Stimulated activated CD4-positive, alpha-beta T cell treated with anti-CD3 and anti-CD28 coated beads, Interleukin-4, amount 100 ng/mL, for 48 hours (primary cell): ENCODE measurements around the gene SLC29A3.
"Not testable (repeated sequence)": the region's sequence is repeated elsewhere in the genome, so short reads cannot be mapped to it uniquely, and the experiment has no call there.

ENCODE experiments used
- DNase-seq, 2 donors: peaks; one replicate each; pipeline ENCODE4 v3.0.0-alpha.2; 2020; ENCODE audit warnings: low read depth in 2 of 2

SLC29A3 gene

DNA sequence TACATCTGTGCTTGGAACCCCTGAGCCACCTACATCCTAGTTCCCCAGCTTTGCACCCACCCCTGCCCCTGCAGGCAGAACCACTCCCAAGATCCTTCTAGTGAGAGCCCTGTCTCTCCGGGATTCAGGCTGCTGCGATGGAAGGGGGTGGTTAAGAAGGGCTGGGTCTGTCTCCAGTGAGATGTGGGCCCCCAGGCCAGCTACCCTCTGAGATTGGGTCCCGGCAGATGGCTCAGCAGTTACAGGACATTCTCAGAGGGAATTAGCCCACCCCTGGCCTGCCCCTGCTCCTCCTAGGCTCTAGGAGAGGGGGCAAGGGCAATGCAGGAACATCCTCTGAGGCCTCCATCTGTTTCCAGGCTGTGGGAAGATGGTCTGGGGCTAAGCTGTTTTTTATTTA, 27.7 kb downstream of the SLC29A3 start:
- DNase-seq = no peak

DNA sequence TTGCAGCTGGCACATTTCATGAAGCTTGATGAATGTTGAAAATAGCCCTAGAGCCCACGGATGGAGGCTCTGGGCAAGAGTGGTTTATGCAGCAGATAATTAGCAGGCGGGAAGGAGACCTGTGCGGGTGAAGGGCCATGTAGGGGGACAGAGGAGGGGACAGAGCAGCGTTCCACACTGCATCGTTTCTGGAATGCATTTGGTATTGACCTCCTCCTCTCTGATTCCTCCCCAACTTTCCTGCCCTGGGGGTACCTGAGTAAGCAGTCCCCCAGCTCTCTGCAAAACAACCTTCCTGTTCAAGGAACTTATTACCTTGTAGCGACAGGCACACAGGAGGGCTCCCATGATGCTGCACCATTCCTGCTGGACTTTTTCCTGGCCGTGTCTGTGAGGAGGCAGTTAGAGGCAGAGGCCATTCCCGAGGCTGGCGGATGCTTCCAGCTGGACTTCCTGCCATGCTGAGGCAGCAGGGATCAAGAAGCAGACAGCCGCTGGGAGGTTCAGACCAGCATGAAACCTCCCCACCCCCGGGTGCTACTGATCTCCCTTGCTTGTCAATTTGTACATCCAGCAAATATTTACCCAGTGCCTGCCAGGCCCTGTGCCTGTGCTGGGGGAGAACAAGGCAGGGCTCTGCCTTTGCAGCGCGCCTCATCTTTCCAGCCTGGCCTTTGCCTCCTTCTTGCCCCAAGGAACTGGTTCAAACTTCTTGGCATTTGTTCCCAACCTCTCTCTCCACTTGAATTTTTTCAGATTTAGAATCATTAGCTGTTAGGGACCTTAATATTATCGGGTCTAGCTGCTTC, 28.7 kb downstream of the SLC29A3 start:
- no peak for DNase-seq

DNA sequence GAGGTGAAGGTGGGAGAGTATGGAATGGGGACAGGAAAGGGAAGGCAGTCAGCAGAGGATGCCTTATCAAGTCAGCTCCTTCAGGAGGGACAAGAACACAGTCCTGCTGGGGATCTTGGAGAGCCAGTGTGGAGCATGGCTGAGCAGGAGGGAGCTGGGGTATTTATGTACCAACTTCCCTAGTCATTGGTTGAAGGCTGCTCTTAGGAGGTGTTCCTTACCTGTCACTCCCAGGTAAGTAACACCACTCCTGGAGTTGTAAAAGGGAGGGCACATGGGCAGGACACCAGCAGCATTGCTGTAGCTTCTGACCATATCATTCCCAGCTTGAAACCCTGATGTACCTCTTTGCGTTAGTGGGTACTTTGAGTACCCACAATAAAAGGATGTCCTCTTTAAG, 29.8 kb downstream of the SLC29A3 start:
- DNase-seq = no peak

DNA sequence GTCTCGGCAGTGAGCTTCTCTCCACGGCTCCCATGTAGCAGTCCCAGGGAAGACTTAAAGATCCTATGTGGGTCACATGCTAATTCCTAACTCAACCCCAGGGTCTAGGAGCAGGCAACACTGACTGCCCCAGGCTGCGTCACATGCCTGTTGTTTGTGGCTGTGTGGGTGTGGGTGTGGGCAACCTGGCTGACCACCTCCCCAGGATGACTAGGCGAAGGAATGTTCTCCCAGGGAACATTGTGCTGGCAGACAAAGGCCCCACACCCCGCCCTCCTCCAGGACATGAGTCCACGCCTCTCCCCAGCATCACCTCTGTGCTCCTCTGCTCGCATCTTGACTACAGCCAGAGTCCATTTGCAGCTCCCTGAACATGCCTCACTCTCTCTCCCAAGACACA, 30.3 kb downstream of the SLC29A3 start:
- DNase-seq = no peak

DNA sequence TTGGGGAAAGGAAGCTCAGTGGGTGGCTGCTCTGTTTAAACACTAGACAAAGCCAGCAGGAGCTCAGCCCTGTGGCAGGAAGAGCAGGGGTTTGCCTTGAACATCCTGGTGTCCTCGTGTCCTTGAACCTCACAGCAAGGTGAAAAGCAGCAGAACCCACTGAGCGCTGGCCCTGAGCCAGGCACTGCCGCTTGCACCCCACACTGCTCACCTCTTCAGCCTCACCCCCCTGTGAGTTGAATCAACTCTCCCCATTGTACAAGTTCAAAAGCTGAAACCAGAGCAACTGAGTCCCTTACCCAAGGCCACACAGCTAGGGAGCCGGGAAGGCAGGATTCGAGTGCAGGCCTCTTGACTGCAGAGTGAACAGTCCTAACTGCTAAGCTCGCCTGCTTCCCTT, 32.0 kb downstream of the SLC29A3 start:
- no peak for DNase-seq

DNA sequence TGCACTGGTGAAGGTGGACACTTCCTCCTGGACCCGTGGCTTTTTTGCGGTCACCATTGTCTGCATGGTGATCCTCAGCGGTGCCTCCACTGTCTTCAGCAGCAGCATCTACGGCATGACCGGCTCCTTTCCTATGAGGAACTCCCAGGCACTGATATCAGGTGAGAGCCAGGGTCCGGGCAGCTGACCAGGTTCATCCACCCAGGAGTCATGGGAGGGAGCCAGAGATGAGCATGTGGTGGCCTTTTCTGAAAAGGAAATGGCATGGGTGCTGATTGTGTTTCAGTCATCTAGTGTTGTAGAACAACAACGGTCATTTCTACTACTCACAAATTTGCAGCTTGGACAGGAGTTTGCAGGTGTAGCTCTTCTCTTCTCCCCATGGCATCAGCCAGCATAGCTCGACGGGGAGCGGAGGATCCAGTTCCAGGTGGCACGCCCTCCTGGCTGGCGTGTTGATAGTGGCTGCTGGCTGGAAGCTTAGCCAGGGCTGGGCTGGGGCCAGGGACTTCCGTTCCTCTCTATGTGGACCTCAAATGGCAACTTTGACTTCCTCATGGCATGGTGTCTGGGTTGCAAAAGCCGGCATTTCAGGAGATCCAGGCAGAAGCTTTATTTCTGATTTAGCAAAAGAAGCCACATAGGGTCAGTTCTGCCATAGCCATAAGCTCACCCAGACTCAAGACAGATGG, 32.7 kb downstream of the SLC29A3 start:
- DNase-seq = no peak

DNA sequence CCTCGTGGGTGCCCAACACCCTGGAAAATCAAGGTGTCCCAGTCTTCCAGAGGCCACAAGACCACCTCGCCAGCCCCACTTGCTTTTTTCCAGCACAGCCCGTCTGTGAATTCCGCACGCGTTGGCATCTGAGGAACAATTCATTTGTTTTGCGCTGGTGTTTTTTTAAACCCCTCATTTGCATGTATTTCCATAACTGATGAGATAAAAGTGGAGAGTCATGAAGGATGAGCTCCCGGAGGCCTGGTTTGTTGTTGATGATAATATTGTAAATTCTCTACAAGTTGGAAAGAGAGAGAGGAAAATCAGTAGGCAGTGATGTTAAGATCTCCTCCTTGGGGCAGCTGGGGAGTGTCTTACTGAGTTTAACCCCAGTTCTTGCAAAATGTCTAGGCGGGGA, 34.6 kb downstream of the SLC29A3 start:
- no peak for DNase-seq

DNA sequence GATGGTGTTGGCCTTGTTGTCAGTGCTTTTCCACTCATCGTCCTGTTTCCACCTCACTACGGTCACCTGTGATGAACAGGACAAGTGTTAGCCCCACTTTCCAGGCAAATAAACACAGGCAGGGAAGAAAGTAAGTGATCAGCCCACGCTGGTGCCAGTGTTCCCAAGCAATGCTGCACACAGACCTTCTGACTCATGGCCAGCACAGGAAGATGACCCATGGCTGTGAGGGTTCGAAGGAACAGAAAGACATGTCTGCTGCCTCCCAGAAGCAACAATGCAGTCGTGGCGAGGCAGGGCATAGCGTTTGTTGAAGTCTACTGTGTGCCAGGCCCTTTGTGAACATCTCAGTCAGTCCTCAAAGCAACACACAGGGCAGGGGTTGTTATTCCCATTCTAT, 35.7 kb downstream of the SLC29A3 start:
- no peak for DNase-seq

DNA sequence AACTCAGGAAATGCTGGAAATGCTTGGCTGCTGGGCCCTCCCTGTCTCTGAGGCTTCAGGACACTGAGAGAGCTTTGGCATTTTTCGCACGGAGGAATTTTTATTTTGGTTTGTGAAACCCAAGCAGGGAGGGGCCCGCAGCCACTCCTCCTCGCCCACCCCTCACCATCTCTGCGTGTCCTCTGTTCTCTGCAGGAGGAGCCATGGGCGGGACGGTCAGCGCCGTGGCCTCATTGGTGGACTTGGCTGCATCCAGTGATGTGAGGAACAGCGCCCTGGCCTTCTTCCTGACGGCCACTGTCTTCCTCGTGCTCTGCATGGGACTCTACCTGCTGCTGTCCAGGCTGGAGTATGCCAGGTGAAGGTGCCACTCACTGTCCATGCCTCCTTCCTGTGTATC, 36.8 kb downstream of the SLC29A3 start:
- no peak for DNase-seq

DNA sequence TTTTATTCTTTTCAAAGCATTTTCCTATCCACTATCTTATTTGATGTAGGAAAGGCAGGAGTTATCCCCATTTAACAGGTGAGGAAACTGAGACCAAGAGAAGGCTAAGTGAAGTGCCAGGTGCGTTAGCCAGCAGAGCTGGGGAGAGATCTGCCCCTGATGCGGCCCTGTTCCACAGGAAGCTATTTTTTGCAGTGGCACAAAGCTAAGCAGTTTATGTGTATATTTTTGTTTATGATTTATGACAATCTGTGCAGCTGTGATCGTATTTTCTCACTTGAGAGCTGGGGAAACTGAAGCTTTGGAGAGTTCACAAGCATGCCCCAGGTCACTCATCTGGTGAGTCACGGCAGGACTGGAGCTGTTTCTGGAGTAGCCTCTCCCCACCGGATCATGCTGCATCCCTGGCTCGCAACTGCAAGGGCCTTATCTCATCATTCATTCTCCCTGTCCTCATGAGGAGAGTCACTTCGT, 38.8 kb downstream of the SLC29A3 start:
- DNase-seq = no peak

DNA sequence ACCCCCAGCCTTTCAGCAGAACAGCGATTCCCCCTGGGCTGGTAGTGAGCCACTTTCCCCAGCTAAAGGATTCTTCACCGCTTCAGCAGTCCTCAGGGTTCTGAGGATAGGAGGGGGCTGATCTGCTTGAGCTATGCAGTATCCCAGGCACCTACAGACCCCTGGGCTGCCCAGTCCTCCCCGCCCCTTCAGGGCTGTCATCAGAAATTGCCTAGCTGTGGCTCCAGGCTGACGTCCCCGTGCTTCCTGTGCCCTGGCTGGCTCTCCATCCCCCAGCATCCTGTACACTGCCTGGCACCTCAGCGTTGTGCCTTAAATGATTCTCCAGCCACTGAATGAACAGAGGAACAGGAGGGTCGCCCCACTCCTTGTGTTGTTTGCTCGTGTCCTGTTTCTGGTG, 39.2 kb downstream of the SLC29A3 start:
- DNase-seq = no peak

DNA sequence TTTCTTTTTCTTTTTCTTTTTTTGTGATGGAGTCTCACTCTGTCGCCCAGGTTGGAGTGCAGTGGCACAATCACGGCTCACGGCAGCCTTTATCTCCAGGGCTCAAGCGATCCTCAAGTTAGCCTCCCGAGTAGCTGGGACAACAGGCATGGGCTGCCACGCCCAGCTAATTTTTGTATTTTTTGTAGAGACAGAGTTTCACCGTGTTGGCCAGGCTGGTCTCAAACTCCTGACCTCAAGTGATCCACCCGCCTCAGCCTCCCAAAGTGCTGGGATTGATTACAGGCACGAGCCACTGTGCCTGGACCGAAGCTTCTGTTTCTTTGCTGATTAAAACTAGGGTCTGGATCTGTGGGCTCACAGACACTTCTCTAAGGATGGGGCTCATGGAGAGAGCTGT, 39.8 kb downstream of the SLC29A3 start:
- not testable (repeated sequence) for DNase-seq

DNA sequence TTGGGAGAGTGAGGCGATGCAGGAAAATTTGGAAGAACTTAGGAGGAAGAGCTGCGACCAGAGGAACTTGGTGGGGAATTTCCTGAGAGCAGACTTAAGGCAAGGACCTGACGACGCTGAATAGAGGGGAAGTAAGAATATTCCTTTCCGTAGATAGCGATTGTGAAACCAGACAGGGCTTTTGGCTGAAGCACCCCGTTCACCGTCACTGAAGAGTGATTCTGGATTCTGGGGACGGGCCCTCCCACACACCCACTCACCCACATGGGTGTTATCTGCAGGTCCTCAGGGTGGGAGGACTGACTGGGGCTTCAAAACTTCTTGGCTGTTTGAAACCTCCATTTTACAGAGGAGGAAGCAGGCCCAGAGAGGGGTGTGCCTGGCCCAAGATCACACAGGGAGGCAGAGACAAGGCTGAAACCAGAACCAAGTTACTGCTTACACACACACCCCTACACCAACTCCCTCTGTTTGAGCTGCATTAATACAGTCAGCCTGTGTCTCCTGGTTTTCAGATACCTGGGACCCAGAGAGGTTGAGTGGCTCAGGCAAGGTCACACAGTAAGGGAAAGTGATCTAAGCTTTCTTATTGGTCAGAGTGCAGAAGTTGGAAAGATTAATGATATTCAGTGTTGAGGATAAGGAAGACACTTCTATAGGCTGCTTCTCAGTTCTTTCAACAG, 40.4 kb downstream of the SLC29A3 start:
- no peak for DNase-seq

DNA sequence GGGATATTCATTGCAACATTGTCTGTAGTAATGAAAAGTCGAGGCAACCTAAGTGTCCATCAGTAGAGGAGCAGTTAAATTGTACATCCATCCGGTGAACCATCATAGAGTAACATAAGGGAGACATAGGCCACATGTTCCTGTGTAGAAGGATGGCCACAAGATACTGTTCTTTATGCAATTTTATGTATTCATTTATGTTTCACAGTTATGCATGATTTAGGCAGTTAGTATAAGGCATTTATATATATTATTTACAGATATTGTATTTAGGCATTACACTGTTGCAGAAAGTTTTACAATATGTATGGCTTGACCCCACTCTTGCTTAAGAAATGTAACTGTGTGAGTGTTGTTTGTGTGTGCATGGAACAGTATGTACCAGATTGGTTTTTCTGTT, 41.7 kb downstream of the SLC29A3 start:
- no peak for DNase-seq

DNA sequence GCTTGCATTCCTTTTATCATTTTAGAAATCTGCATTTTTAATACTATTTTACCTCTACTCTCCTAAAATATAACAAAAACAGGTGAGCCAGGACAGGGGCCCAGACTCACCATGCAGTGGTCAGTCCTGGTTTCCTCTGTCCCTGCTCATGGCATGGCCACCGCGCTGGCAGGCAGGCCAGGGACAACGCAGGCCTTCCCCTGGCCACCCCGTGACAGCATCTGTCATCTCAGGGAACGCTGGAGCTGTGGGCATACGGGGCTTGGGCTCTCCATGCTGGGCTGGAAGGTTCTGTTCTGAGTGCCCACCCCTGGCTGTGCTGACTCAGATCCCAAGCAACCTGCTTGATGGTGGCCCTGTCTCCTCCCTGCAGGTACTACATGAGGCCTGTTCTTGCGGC, 42.5 kb downstream of the SLC29A3 start:
- DNase-seq = no peak

DNA sequence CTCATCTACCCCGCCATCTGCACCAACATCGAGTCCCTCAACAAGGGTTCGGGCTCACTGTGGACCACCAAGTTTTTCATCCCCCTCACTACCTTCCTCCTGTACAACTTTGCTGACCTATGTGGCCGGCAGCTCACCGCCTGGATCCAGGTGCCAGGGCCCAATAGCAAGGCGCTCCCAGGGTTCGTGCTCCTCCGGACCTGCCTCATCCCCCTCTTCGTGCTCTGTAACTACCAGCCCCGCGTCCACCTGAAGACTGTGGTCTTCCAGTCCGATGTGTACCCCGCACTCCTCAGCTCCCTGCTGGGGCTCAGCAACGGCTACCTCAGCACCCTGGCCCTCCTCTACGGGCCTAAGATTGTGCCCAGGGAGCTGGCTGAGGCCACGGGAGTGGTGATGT, 43.1 kb downstream of the SLC29A3 start:
- DNase-seq = no peak

DNA sequence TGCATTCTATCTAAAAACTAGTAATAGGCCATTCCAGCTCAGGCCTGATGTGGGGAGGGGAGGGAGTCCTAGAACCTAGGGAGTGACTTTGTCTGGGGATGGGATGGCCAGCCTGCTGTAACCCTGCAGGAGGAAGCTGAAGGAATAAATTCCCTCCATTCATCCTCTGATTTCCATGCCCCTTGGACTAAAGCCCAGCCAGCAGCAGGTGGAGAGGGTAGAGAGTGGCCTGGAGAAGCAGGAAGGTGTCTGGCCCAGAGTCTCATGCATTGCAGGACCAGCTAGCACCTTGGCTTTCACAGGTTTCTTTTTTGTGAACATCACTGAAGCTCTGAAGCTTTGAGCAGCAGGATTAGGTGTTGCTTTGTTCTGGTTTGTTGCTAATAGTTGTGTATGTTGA, 44.9 kb downstream of the SLC29A3 start:
- no peak for DNase-seq

DNA sequence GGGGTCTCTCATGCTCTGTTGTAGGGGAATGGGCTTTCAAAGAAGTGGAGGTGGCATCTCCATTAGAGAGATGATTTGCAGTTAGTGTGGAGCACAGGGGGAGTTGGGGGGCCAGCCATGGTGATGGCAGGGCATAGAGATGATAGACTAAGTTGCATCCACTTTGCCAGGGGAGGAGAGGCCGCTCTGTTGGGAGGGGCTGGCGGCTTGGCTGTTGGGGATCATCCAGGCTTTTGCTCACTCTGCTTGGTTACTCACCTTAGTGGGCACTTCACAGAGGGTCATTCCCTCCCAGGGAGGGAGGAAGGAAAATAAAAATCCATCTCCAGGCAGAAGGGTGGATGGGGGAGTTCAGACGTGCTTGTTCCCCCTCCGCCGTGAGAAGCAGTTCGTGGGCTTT, 46.3 kb downstream of the SLC29A3 start:
- no peak for DNase-seq

DNA sequence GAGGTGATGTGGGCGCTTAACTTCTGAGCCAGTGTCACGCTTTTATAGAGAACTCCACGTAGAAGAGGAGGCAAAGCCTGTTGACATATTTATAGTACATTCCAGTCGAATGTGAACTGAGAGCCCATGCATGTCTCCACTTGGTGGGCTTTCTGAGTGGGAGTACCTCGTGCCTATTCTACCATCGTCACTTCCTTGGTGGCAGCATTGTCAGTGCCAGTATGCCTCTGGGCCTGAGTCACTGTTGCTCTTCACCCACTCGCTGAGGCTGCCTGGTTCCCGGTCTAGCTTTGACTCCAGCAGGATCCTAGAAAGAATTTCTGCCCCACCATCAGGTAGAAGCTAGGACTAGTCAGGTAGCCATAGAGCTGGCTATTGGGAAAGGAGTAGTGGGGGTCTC, 47.6 kb downstream of the SLC29A3 start:
- no peak for DNase-seq

DNA sequence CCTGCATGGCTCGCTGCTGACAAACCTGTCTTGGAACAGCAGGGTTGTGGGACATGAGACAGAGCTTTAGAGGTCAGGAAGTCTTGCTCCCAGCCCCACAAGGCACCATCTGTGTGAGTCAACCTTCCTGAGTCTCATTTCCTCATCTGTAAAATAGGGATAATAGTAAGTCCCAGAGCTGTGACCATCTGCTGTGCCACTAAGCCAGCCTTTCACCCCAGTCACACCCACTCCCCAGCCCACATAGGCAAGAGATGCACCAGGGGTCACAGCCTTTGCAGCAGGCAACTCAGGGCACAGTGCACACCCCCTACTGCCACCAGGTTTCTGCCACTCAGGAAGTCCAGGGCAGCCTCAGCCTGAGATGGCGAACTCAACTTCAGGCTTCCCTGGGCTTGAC, 48.2 kb downstream of the SLC29A3 start:
- DNase-seq = no peak

DNA sequence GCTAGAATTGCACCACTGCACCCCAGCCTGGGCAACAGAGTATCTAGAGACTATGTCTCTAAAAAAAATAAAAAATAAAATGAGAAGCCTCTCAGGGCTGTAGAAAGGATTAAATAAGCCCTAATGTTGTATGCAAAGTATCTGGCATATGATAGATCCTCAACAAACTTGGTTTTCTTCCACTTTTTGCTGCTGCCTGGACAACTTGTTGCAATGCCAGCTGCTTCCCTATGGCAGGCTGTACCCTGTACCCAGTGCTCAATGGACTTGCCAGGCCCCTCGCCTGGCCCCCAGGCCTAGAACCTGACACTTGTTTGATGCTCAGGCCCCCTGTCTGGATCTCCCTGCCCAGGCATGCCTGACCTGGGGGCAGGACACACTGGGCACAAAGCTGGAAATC, 49.1 kb downstream of the SLC29A3 start:
- DNase-seq = no peak

DNA sequence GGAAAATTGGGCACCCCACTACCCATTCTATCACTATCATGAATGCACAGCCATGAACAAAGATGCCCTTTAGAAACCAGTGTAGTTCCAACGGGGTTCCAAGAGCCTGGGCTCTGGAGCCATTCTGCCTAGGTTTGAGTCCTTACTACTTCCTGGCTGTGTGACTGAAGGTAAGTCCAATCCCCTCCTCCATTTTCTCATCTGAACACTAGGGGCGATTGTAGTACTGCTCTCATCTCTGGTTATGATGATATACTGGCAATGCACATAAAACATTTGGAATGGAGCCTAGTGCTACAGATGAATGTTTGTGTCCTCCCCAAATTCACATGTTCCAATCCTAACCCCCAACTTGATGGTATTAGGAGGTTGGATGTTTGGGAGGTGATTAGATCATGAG, 49.6 kb downstream of the SLC29A3 start:
- no peak for DNase-seq

DNA sequence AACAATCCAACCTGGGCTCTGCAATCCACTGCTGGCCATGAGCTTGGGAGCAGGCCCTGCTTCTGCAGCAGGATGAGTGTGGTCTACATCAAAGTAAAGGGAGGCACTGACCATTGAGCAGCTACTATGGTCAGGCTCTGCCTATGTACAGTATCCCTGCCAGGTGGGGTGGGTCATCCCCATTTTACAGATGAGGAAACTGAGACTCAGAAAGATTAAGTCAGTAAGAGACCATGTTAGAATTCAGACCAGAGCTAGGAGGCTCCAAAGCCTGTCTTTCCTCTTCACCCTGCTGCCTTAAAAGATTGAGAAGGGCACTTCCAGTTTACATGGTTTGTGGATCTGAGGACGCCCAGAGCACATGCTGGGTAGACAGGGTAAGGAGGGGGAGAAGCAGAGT, 50.5 kb downstream of the SLC29A3 start:
- DNase-seq = no peak
